H9 (cell line): ENCODE data around the gene TNS2. TPM values are rescaled to one million over a fixed set of nuclear protein-coding genes. Genes with fewer than 3 reads are reported as not detected.
A peak's percentile ranks its signal among the peaks of the same experiment; 100 is the strongest.

ENCODE experiments used
- DNase-seq: peaks from one replicate; pipeline ENCODE4 v3.0.0-alpha.2; 2017
- H2AFZ ChIP-seq: one replicate; pipeline ENCODE4 v1.6.1; 2013; ENCODE audit warnings: mild to moderate bottlenecking, low read length, control low read depth, moderate library complexity
- H2AK5ac ChIP-seq: 2 replicates; pipeline ENCODE4 v1.6.1; 2013; ENCODE audit warnings: low read length, control low read depth, mixed read lengths; ENCODE audit not compliant: insufficient read length
- H2BK120ac ChIP-seq: one replicate; pipeline ENCODE4 v1.6.1; 2013; ENCODE audit warnings: low read depth, mild to moderate bottlenecking, low read length, control low read depth, inconsistent platforms; ENCODE audit not compliant: poor library complexity, severe bottlenecking
- H2BK12ac ChIP-seq: 2 replicates; pipeline ENCODE4 v1.6.1; 2013; ENCODE audit warnings: low read length, control low read depth, mixed read lengths, low read depth; ENCODE audit not compliant: insufficient read length
- H2BK15ac ChIP-seq: 2 replicates; pipeline ENCODE4 v1.6.1; 2013; ENCODE audit warnings: low read depth, low read length, control low read depth
- H2BK20ac ChIP-seq: one replicate; pipeline ENCODE4 v1.6.1; 2013; ENCODE audit warnings: low read depth, mild to moderate bottlenecking, low read length, control low read depth, inconsistent platforms; ENCODE audit not compliant: poor library complexity, severe bottlenecking
- H2BK5ac ChIP-seq: 2 replicates; pipeline ENCODE4 v1.6.1; 2013; ENCODE audit warnings: low read length, control low read depth, mixed read lengths; ENCODE audit not compliant: insufficient read length
- H3K14ac ChIP-seq: 2 replicates; pipeline ENCODE4 v1.6.1; 2013; ENCODE audit warnings: low read length, control low read depth; ENCODE audit not compliant: insufficient read depth
- H3K18ac ChIP-seq: 2 replicates; pipeline ENCODE4 v1.6.1; 2013; ENCODE audit warnings: low read depth, mild to moderate bottlenecking, mixed read lengths, low read length, control low read depth; ENCODE audit not compliant: insufficient read length
- H3K23ac ChIP-seq: 2 replicates; pipeline ENCODE4 v1.6.1; 2013; ENCODE audit warnings: low read length, control low read depth, mixed read lengths, low read depth; ENCODE audit not compliant: insufficient read length
- H3K23me2 ChIP-seq: 2 replicates; pipeline ENCODE4 v1.6.1; 2013; ENCODE audit warnings: low read depth, mild to moderate bottlenecking, mixed read lengths, low read length, control low read depth; ENCODE audit not compliant: insufficient read length, poor library complexity, severe bottlenecking
- H3K27ac ChIP-seq: 2 replicates; pipeline ENCODE4 v1.5.1; 2013; ENCODE audit warnings: low read length, control low read depth, mixed read lengths, low read depth; ENCODE audit not compliant: insufficient read length
- H3K27me3 ChIP-seq: 2 replicates; pipeline ENCODE4 v1.6.1; 2013; ENCODE audit warnings: low read length, control low read depth, inconsistent platforms; ENCODE audit not compliant: insufficient read depth
- H3K4ac ChIP-seq: 2 replicates; pipeline ENCODE4 v1.6.1; 2013; ENCODE audit warnings: low read depth, mild to moderate bottlenecking, control low read depth, inconsistent platforms, low read length, moderate library complexity
- H3K4me1 ChIP-seq: 2 replicates; pipeline ENCODE4 v1.6.1; 2013; ENCODE audit warnings: low read length, control low read depth, inconsistent platforms; ENCODE audit not compliant: insufficient read depth
- H3K4me2 ChIP-seq: 2 replicates; pipeline ENCODE4 v1.6.1; 2013; ENCODE audit warnings: low read length, control low read depth, mixed read lengths; ENCODE audit not compliant: insufficient read length, insufficient read depth
- H3K56ac ChIP-seq: 2 replicates; pipeline ENCODE4 v1.6.1; 2013; ENCODE audit warnings: low read depth, mild to moderate bottlenecking, mixed read lengths, low read length, control low read depth; ENCODE audit not compliant: insufficient read length
- H3K79me1 ChIP-seq: 2 replicates; pipeline ENCODE4 v1.6.1; 2013; ENCODE audit warnings: low read depth, mild to moderate bottlenecking, moderate library complexity, low read length, control low read depth, inconsistent platforms; ENCODE audit not compliant: insufficient read depth, poor library complexity, severe bottlenecking
- H3K79me2 ChIP-seq: 2 replicates; pipeline ENCODE4 v1.6.1; 2013; ENCODE audit warnings: low read length, control low read depth, inconsistent platforms; ENCODE audit not compliant: insufficient read depth
- H3K9ac ChIP-seq: 2 replicates; pipeline ENCODE4 v1.6.1; 2013; ENCODE audit warnings: low read length, control low read depth, mixed read lengths; ENCODE audit not compliant: insufficient read length; ENCODE audit errors: extremely low read depth
- H3K9me3 ChIP-seq: one replicate; pipeline ENCODE4 v1.6.1; 2013; ENCODE audit warnings: low read depth, low read length, inconsistent platforms; ENCODE audit not compliant: control insufficient read depth
- H3T11ph ChIP-seq: one replicate; pipeline ENCODE4 v1.6.1; 2013; ENCODE audit warnings: mild to moderate bottlenecking, low read length, control low read depth, inconsistent platforms
- H4K20me1 ChIP-seq: one replicate; pipeline ENCODE4 v1.6.1; 2013; ENCODE audit not compliant: control insufficient read depth, insufficient read length, insufficient read depth
- H4K5ac ChIP-seq: 2 replicates; pipeline ENCODE4 v1.6.1; 2013; ENCODE audit warnings: low read depth, mild to moderate bottlenecking, mixed read lengths, low read length, control low read depth; ENCODE audit not compliant: insufficient read length
- H4K8ac ChIP-seq: replicated peaks from 2 replicates; pipeline ENCODE4 v1.6.1; 2013; ENCODE audit warnings: low read length, control low read depth, mixed read lengths, low read depth; ENCODE audit not compliant: insufficient read length
- H4K91ac ChIP-seq: 2 replicates; pipeline ENCODE4 v1.6.1; 2013; ENCODE audit warnings: low read depth, mild to moderate bottlenecking, moderate library complexity, mixed read lengths, low read length, control low read depth; ENCODE audit not compliant: insufficient read length
- H3K27ac Mint-ChIP-seq, 3 experiments: 2 replicates in 2 of 3; 3 replicates in 1 of 3; pipeline ENCODE4 v1.8.0; 2020 to 2021; ENCODE audit warnings: mixed read lengths in 3 of 3, mild to moderate bottlenecking in 1 of 3, moderate library complexity in 1 of 3
- H3K27me3 Mint-ChIP-seq: 2 replicates; pipeline ENCODE4 v1.8.0; 2021; ENCODE audit warnings: low read depth, mild to moderate bottlenecking, moderate library complexity, mixed read lengths
- H3K36me3 Mint-ChIP-seq, 3 experiments: 2 replicates in 2 of 3; 3 replicates in 1 of 3; pipeline ENCODE4 v1.8.0; 2020 to 2021; ENCODE audit warnings: low read depth in 3 of 3, mixed read lengths in 3 of 3; ENCODE audit not compliant: insufficient read depth in 1 of 3
- H3K4me1 Mint-ChIP-seq, 2 experiments: 2 replicates each; pipeline ENCODE4 v1.8.0; 2020; ENCODE audit warnings: mixed read lengths in 2 of 2
- H3K4me3 Mint-ChIP-seq, 2 experiments: 2 replicates in 1 of 2; 3 replicates in 1 of 2; pipeline ENCODE4 v1.8.0; 2020 to 2021; ENCODE audit warnings: mild to moderate bottlenecking in 2 of 2, mixed read lengths in 2 of 2, moderate library complexity in 1 of 2
- H3K9me3 Mint-ChIP-seq, 2 experiments: 2 replicates in 1 of 2; 3 replicates in 1 of 2; pipeline ENCODE4 v1.8.0; 2020; ENCODE audit warnings: mild to moderate bottlenecking in 2 of 2, mixed read lengths in 2 of 2, moderate library complexity in 1 of 2
- CTCF ChIP-seq: fragments of 200-600 bp; sonication (generic); conservative IDR thresholded peaks from 3 replicates; pipeline ENCODE4 v1.8.0; 2021; ENCODE audit warnings: antibody characterized with exemption, mild to moderate bottlenecking
- WGBS: extraction: QIAGEN DNeasy Blood & Tissue Kit; methylation state at CpG from one replicate; pipeline ENCODE4 v1.1.7; 2013; ENCODE audit warnings: missing lambda C conversion rate, low lambda C conversion rate, mixed read lengths; ENCODE audit not compliant: insufficient read length; ENCODE audit errors: extremely low coverage; 5-methylcytosine and 5-hydroxymethylcytosine counted together
- total RNA-seq: library from RNA; stranded (reverse); gene quantifications from 2 replicates; pipeline ENCODE4 v1.2.1, GENCODE V29; 2021

Gene TNS2
- total RNA-seq, 1 experiment from 2014 or later = 4.5 TPM

GRCh38 chr12:53071591-53072551 is 22.0 kb downstream of the TNS2 start:
- Histone ChIP-seq H3K14ac (no peak overlapping the region), H2AFZ (no peak overlapping the region), H3K23me2 (no peaks in the 10 kb centered on the region), H3K4me2 (no peak overlapping the region), H3K23ac (no peak overlapping the region), H3K18ac (no peak overlapping the region), H2BK20ac (no peak overlapping the region), H3T11ph (no peak overlapping the region), H2BK120ac (no peak overlapping the region), H2BK12ac (no peak overlapping the region), H3K56ac (no peak overlapping the region), H2BK5ac (no peak overlapping the region), H3K4ac (no peak overlapping the region), H4K91ac (no peak overlapping the region), H4K8ac (no peak overlapping the region), H3K9ac (no peak overlapping the region), H4K20me1 (no peaks in the 10 kb centered on the region), H3K27me3 (no peaks in the 10 kb centered on the region), H4K5ac (no peak overlapping the region), H2BK15ac (no peak overlapping the region), H3K27ac (no peak overlapping the region), H2AK5ac (no peak overlapping the region), H3K79me2 (no peaks in the 10 kb centered on the region), H3K4me1 (peaks cover 3% of the 10 kb centered on the region; the same call in 1 of the 2 replicates), H3K9me3 (no peaks in the 10 kb centered on the region), H3K79me1 (no peaks in the 10 kb centered on the region)
- Mint-ChIP-seq H3K4me3 (peak overlapping the region in 1 of 2 experiments; percentile 19; a peak in 1 of 5 replicates), H3K9me3 (no peaks in the 10 kb centered on the region), H3K4me1 (peaks cover 40 to 46% of the 10 kb centered on the region in 2 experiments), H3K36me3 (peaks cover 12 to 37% (median 29%) of the 10 kb centered on the region in 3 experiments), H3K27me3 (peaks cover 5% of the 10 kb centered on the region), H3K27ac (peak overlapping the region in 2 of 3 experiments; percentile 47 to 53; a peak in 2 of 7 replicates)
- peak; percentile 49; the same call in 2 of the 3 replicates for TF ChIP-seq CTCF
- peak; percentile 34 for DNase-seq
- WGBS = no CpG with 5 or more reads among the region's 11 CpGs
